Vagina (tissue), 2 donors: ENCODE measurements around the gene MICB. TPM values are rescaled to one million over a fixed set of nuclear protein-coding genes. Genes with fewer than 3 reads are reported as not detected.

Source experiments
- DNase-seq, 2 donors: peaks; one replicate each; pipeline ENCODE4 v3.0.0-alpha.2; 2017; ENCODE audit errors: extremely low spot score in 2 of 2
- H3K27ac ChIP-seq: fragments of 200-600 bp; sonication (generic); one replicate; pipeline ENCODE4 v1.5.1; 2019
- H3K27me3 ChIP-seq: fragments of 200-600 bp; sonication (generic); one replicate; pipeline ENCODE4 v1.5.1; 2019
- H3K36me3 ChIP-seq, 2 donors: fragments of 200-600 bp; sonication (generic); one replicate each; pipeline ENCODE4 v1.5.1; 2017 to 2019
- H3K4me1 ChIP-seq: fragments of 200-600 bp; sonication (generic); one replicate; pipeline ENCODE4 v1.5.1; 2019
- H3K4me3 ChIP-seq, 2 donors: fragments of 200-600 bp; sonication (generic); 1 replicate in 1 of 2; 2 replicates in 1 of 2; pipeline ENCODE4 v1.5.1; 2016 to 2019
- H3K9me3 ChIP-seq: fragments of 200-600 bp; sonication (generic); one replicate; pipeline ENCODE4 v1.5.1; 2019
- CTCF ChIP-seq, 3 experiments: fragments of 450-650 bp in 2 of 3; fragments of 200-600 bp in 1 of 3; sonication (generic) in 1 of 3; IDR thresholded peaks; one replicate each; pipeline ENCODE4 v1.5.1; 2017 to 2019; ENCODE audit warnings: antibody characterized with exemption in 3 of 3, mild to moderate bottlenecking in 2 of 3, moderate library complexity in 2 of 3
- POLR2A ChIP-seq, 2 donors: fragments of 450-650 bp; IDR thresholded peaks; one replicate each; pipeline ENCODE4 v1.6.1; 2017; ENCODE audit warnings: antibody characterized with exemption in 2 of 2, mild to moderate bottlenecking in 2 of 2, moderate library complexity in 2 of 2
- POLR2AphosphoS5 ChIP-seq, 2 donors: sonication (generic); formaldehyde crosslinking; IDR thresholded peaks; one replicate each; pipeline ENCODE4 v1.9.0; 2017; ENCODE audit warnings: antibody characterized with exemption in 2 of 2, mild to moderate bottlenecking in 2 of 2, low read depth in 1 of 2; ENCODE audit not compliant: insufficient read depth in 1 of 2
- intact Hi-C: fragments of 100-400 bp; cut with DNase I; formaldehyde crosslinking; loops from one replicate; pipeline ENCODE4 v1.15.1; 2023
- total RNA-seq: library from RNA; depleted of rRNA; stranded (reverse); fragments of >200 nt; gene quantifications from one replicate; pipeline ENCODE4 v1.2.3, GENCODE V29; 2016

The MICB gene
- total RNA-seq, 1 donor from 2014 or later = 3.2 TPM

DNA sequence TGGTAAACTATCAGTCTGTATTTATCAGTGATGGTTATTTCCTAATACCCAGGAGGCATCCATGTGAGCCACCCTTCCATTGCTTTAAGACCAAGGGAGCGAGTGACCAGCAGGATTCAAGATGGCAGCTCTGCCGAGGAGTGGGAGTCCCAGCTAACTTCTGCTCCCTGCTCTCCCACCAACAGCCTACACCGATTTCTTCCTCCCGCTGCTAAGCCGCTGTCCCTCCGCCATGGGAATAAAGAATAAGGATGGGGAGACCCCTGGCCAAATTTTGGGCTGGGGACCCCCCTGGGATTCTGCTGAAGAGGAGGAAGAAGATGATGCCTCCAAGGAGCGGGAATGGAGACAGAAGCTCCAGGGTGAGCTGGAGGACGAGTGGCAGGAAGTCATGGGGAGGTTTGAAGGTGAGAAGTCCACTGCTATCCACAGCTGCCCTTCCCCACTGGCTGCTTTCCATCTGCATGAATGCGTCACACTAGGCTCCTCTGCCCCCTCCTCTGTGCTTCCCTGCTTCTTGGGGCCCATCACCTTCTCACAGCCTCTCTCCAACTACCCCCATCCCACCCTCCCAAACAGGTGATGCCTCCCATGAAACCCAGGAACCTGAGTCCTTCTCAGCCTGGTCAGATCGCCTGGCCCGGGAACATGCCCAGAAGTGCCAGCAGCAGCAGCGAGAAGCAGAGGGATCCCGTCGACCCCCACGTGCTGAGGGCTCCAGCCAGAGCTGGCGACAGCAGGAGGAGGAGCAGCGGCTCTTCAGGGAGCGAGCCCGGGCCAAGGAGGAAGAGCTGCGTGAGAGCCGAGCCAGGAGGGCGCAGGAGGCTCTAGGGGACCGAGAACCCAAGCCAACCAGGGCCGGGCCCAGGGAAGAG, 59.7 kb downstream of the MICB start:
- Histone ChIP-seq H3K27ac (no peak overlapping the region), H3K36me3 (peaks cover 0 to 31% of the 10 kb centered on the region in 2 donors)
- intact Hi-C loops = no loop called here

DNA sequence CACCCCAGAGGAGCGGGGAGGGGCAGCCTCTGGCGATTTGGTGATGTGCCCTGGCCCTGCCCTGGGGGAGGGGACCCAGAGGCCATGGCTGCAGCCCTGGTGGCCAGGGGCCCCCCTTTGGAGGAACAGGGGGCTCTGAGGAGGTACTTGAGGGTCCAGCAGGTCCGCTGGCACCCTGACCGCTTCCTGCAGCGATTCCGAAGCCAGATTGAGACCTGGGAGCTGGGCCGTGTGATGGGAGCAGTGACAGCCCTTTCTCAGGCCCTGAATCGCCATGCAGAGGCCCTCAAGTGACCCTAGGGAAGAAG, 60.3 kb downstream of the MICB start:
- Histone ChIP-seq H3K36me3 (peaks cover 0 to 31% of the 10 kb centered on the region in 2 donors), H3K4me1 (peaks cover 23% of the 10 kb centered on the region)

More for the DNA sequence above, 59.7 kb downstream of the MICB start:
- Histone ChIP-seq H3K9me3 (no peaks in the 10 kb centered on the region), H3K27me3 (no peaks in the 10 kb centered on the region), H3K4me3 (no peak overlapping the region), H3K4me1 (peaks cover 23% of the 10 kb centered on the region)
- DNase-seq = no peak
- TF ChIP-seq CTCF (IDR thresholded peaks at IDR 0.05) = no peak
- TF ChIP-seq POLR2A (IDR thresholded peaks at IDR 0.05) = no peak
- TF ChIP-seq POLR2AphosphoS5 (IDR thresholded peaks at IDR 0.05; ENCODE audit: insufficient read depth in 1 of 2, low read depth in 1 of 2) = no peak

GRCh38 chr6:31558631-31559500, 60.9 kb downstream of the MICB start:
- intact Hi-C loops = no loop called here
- no peak for TF ChIP-seq POLR2AphosphoS5 (IDR thresholded peaks at IDR 0.05; ENCODE audit: insufficient read depth in 1 of 2, low read depth in 1 of 2)
- TF ChIP-seq POLR2A (IDR thresholded peaks at IDR 0.05) = no peak
- no peak for TF ChIP-seq CTCF (IDR thresholded peaks at IDR 0.05)
- no peak for DNase-seq
- Histone ChIP-seq H3K4me1 (peaks cover 23% of the 10 kb centered on the region), H3K4me3 (no peak overlapping the region), H3K27me3 (no peaks in the 10 kb centered on the region), H3K9me3 (no peaks in the 10 kb centered on the region), H3K27ac (peak overlapping the region; percentile 18), H3K36me3 (peaks cover 0 to 31% of the 10 kb centered on the region in 2 donors)

More for the DNA sequence above, 60.3 kb downstream of the MICB start:
- Histone ChIP-seq H3K9me3 (no peaks in the 10 kb centered on the region), H3K27ac (no peak overlapping the region), H3K27me3 (no peaks in the 10 kb centered on the region), H3K4me3 (no peak overlapping the region)
- intact Hi-C loops = no loop called here
- no peak for TF ChIP-seq POLR2AphosphoS5 (IDR thresholded peaks at IDR 0.05; ENCODE audit: insufficient read depth in 1 of 2, low read depth in 1 of 2)
- no peak for TF ChIP-seq POLR2A (IDR thresholded peaks at IDR 0.05)
- TF ChIP-seq CTCF (IDR thresholded peaks at IDR 0.05) = no peak
- DNase-seq = no peak

GRCh38 chr6:31559606-31559957, 61.6 kb downstream of the MICB start:
- Histone ChIP-seq H3K4me1 (peaks cover 23% of the 10 kb centered on the region), H3K9me3 (no peaks in the 10 kb centered on the region), H3K27me3 (no peaks in the 10 kb centered on the region), H3K27ac (peak overlapping the region; percentile 18), H3K36me3 (peaks cover 0 to 31% of the 10 kb centered on the region in 2 donors), H3K4me3 (no peak overlapping the region)
- intact Hi-C loops = no loop called here
- no peak for DNase-seq
- no peak for TF ChIP-seq POLR2AphosphoS5 (IDR thresholded peaks at IDR 0.05; ENCODE audit: insufficient read depth in 1 of 2, low read depth in 1 of 2)
- no peak for TF ChIP-seq CTCF (IDR thresholded peaks at IDR 0.05)
- no peak for TF ChIP-seq POLR2A (IDR thresholded peaks at IDR 0.05)
